CD8-positive, alpha-beta memory T cell (primary cell): ENCODE data around the gene SLC16A13. TPM values are rescaled to one million over a fixed set of nuclear protein-coding genes. Genes with fewer than 3 reads are reported as not detected.
A peak's percentile ranks its signal among the peaks of the same experiment; 100 is the strongest.

ENCODE experiments used
- CTCF ChIA-PET: fragments of 350-600 bp; sonication (Branson Sonifier 250); formaldehyde crosslinking; loops from one replicate; lab custom pipeline; 2021; ENCODE audit warnings: antibody characterized with exemption; lab: Charles Lee
- POLR2A ChIA-PET: fragments of 350-600 bp; sonication (Branson Sonifier 250); formaldehyde crosslinking; loops from one replicate; lab custom pipeline; 2021; ENCODE audit warnings: antibody characterized with exemption; lab: Charles Lee
- DNase-seq, 5 donors: peaks; one replicate each; pipeline versions ENCODE4 v3.0.0 to v3.0.0-alpha.2; 2020 to 2022; ENCODE audit warnings: mixed read lengths in 1 of 5
- H3K27ac ChIP-seq: one replicate; pipeline ENCODE4 v1.7.0; 2013; ENCODE audit warnings: low read depth, mild to moderate bottlenecking, low read length, moderate library complexity
- H3K27me3 ChIP-seq: 2 replicates; pipeline ENCODE4 v1.7.0; 2013; ENCODE audit warnings: low read length, mild to moderate bottlenecking; ENCODE audit not compliant: insufficient read depth, poor library complexity, severe bottlenecking
- H3K36me3 ChIP-seq: 2 replicates; pipeline ENCODE4 v1.7.0; 2013; ENCODE audit warnings: mild to moderate bottlenecking, low read length, moderate library complexity; ENCODE audit not compliant: insufficient read depth
- H3K4me1 ChIP-seq: 2 replicates; pipeline ENCODE4 v1.7.0; 2013; ENCODE audit warnings: mild to moderate bottlenecking, low read length, moderate library complexity; ENCODE audit not compliant: insufficient read depth
- H3K4me3 ChIP-seq: 2 replicates; pipeline ENCODE4 v1.7.0; 2013; ENCODE audit warnings: mild to moderate bottlenecking, low read length
- H3K9me3 ChIP-seq: 2 replicates; pipeline ENCODE4 v1.7.0; 2013; ENCODE audit warnings: mild to moderate bottlenecking, low read length
- H3K27ac Mint-ChIP-seq, 8 donors: one replicate each; pipeline ENCODE4 v1.8.0; 2020 to 2021; ENCODE audit warnings: mixed read lengths in 8 of 8, mild to moderate bottlenecking in 6 of 8, inconsistent platforms in 3 of 8, moderate library complexity in 3 of 8
- H3K27me3 Mint-ChIP-seq, 2 donors: one replicate each; pipeline ENCODE4 v1.8.0; 2020 to 2021; ENCODE audit warnings: mixed read lengths in 2 of 2, mild to moderate bottlenecking in 1 of 2, moderate library complexity in 1 of 2
- H3K36me3 Mint-ChIP-seq, 3 donors: one replicate each; pipeline ENCODE4 v1.8.0; 2020 to 2021; ENCODE audit warnings: mixed read lengths in 3 of 3, inconsistent platforms in 1 of 3, mild to moderate bottlenecking in 1 of 3
- H3K4me1 Mint-ChIP-seq, 3 donors: one replicate each; pipeline ENCODE4 v1.8.0; 2020 to 2021; ENCODE audit warnings: mixed read lengths in 3 of 3, inconsistent platforms in 1 of 3, mild to moderate bottlenecking in 1 of 3
- H3K4me3 Mint-ChIP-seq, 7 donors: one replicate each; pipeline ENCODE4 v1.8.0; 2020 to 2021; ENCODE audit warnings: mixed read lengths in 7 of 7, mild to moderate bottlenecking in 6 of 7, moderate library complexity in 4 of 7, inconsistent platforms in 2 of 7
- H3K9me3 Mint-ChIP-seq, 5 donors: one replicate each; pipeline ENCODE4 v1.8.0; 2020 to 2022; ENCODE audit warnings: mixed read lengths in 5 of 5, mild to moderate bottlenecking in 3 of 5, moderate library complexity in 2 of 5, inconsistent platforms in 1 of 5
- polyA plus RNA-seq: library from polyadenylated mRNA; unstranded; fragments of 300-500 nt; fragmentation: Illumina TruSeq; gene quantifications from one replicate; pipeline ENCODE4 v1.2.3, GENCODE V29; 2021
- total RNA-seq, 2 experiments: library from RNA; stranded (reverse); gene quantifications; one replicate each; pipeline ENCODE4 v1.2.3, GENCODE V29; 2021

SLC16A13 gene
- total and polyA plus RNA-seq, 3 experiments from 2014 or later = 1.4 to 8.1 (median 7.7) TPM

- ChIA-PET CTCF (interaction anchor here (1.0 to 1.1 kb wide), 3 partner anchors 8 to 88 kb away, joined by 3 to 6 read pairs (median 4); no protein-coding TSS in a partner anchor), POLR2A (interaction anchor here (0.6 kb wide), 1 partner anchor 114 kb away, joined by 3 read pairs; no protein-coding TSS in a partner anchor)
- no peak for DNase-seq
- Histone ChIP-seq H3K27me3 (no peaks in the 10 kb centered on the region), H3K36me3 (peaks cover 10% of the 10 kb centered on the region), H3K4me1 (no peaks in the 10 kb centered on the region), H3K27ac (no peak within 1 kb of the TSS), H3K9me3 (no peaks in the 10 kb centered on the region), H3K4me3 (no peak within 1 kb of the TSS)
- no peaks in the 10 kb centered on the region for H3K9me3 Mint-ChIP-seq
- H3K4me3 Mint-ChIP-seq = no peak within 1 kb of the TSS
- H3K27me3 Mint-ChIP-seq = no peaks in the 10 kb centered on the region
- H3K36me3 Mint-ChIP-seq = peaks cover 0 to 49% (median 14%) of the 10 kb centered on the region in 3 donors
- H3K27ac Mint-ChIP-seq = peak within 1 kb of the TSS in 2 of 8 donors; percentile 17 to 45
- H3K4me1 Mint-ChIP-seq = peaks cover 0 to 8% (median 0%) of the 10 kb centered on the region in 3 donors
These were observed 40.1 kb upstream of the SLC16A13 start, which contains the start of gene ALOX12 for GRCh38 chr17:6995500-6996255. TSS of gene ALOX12 (plus strand) at chr17:6996049. CDS start at chr17:6996118, 69 bp downstream.

GRCh38 chr17:6996256-6997011, 39.4 kb upstream of the SLC16A13 start:
- Histone ChIP-seq H3K27ac (no peak overlapping the region), H3K4me3 (no peak overlapping the region), H3K36me3 (peaks cover 12% of the 10 kb centered on the region), H3K27me3 (no peaks in the 10 kb centered on the region), H3K4me1 (no peaks in the 10 kb centered on the region), H3K9me3 (no peaks in the 10 kb centered on the region)
- Mint-ChIP-seq H3K4me1 (peaks cover 0 to 9% (median 0%) of the 10 kb centered on the region in 3 donors), H3K27me3 (peaks cover 0 to 1% of the 10 kb centered on the region in 2 donors), H3K4me3 (no peak overlapping the region), H3K36me3 (peaks cover 0 to 57% (median 18%) of the 10 kb centered on the region in 3 donors), H3K9me3 (no peaks in the 10 kb centered on the region), H3K27ac (no peak overlapping the region)
- ChIA-PET POLR2A (no interaction called here), CTCF (interaction anchor here (1.0 to 1.1 kb wide), 2 partner anchors 8 to 89 kb away, joined by 3 to 4 read pairs; no protein-coding TSS in a partner anchor)
- DNase-seq = no peak

- H3K27ac Mint-ChIP-seq = peak overlapping the region in 2 of 8 donors; percentile 5 to 25
These were observed 38.6 kb upstream of the SLC16A13 start for GRCh38 chr17:6997171-6997570.

GRCh38 chr17:6998855-6999508, 36.8 kb upstream of the SLC16A13 start:
- peak overlapping the region; percentile 49 for H3K27ac ChIP-seq
- peaks cover 0 to 1% of the 10 kb centered on the region in 2 donors for H3K27me3 Mint-ChIP-seq
- peaks cover 27% of the 10 kb centered on the region for H3K36me3 ChIP-seq
- H3K27me3 ChIP-seq = no peaks in the 10 kb centered on the region
- no peaks in the 10 kb centered on the region for H3K4me1 ChIP-seq
- ChIA-PET CTCF (interaction anchor here (0.9 to 1.1 kb wide), 2 partner anchors 14 to 89 kb away, joined by 3 to 5 read pairs; no protein-coding TSS in a partner anchor), POLR2A (no interaction called here)
- H3K4me3 ChIP-seq = no peak overlapping the region
- H3K27ac Mint-ChIP-seq = peak overlapping the region in 2 of 8 donors; percentile 26 to 69
- DNase-seq = no peak
- H3K9me3 Mint-ChIP-seq = no peaks in the 10 kb centered on the region
- peaks cover 4 to 77% (median 28%) of the 10 kb centered on the region in 3 donors for H3K36me3 Mint-ChIP-seq
- peaks cover 6 to 13% (median 13%) of the 10 kb centered on the region in 3 donors for H3K4me1 Mint-ChIP-seq
- H3K4me3 Mint-ChIP-seq = no peak overlapping the region
- no peaks in the 10 kb centered on the region for H3K9me3 ChIP-seq

More at GRCh38 chr17:6997171-6997570, 38.6 kb upstream of the SLC16A13 start:
- no peaks in the 10 kb centered on the region for H3K9me3 Mint-ChIP-seq
- H3K4me1 Mint-ChIP-seq = peaks cover 0 to 12% (median 3%) of the 10 kb centered on the region in 3 donors
- Histone ChIP-seq H3K36me3 (peaks cover 19% of the 10 kb centered on the region), H3K27ac (no peak overlapping the region), H3K9me3 (no peaks in the 10 kb centered on the region), H3K4me1 (no peaks in the 10 kb centered on the region), H3K27me3 (no peaks in the 10 kb centered on the region), H3K4me3 (no peak overlapping the region)
- DNase-seq = no peak
- H3K4me3 Mint-ChIP-seq = no peak overlapping the region
- CTCF ChIA-PET = no interaction called here
- H3K27me3 Mint-ChIP-seq = peaks cover 0 to 1% of the 10 kb centered on the region in 2 donors
- POLR2A ChIA-PET = no interaction called here
- H3K36me3 Mint-ChIP-seq = peaks cover 3 to 64% (median 24%) of the 10 kb centered on the region in 3 donors

- H3K36me3 Mint-ChIP-seq = peaks cover 4 to 75% (median 28%) of the 10 kb centered on the region in 3 donors
- Histone ChIP-seq H3K4me1 (no peaks in the 10 kb centered on the region), H3K27me3 (no peaks in the 10 kb centered on the region), H3K9me3 (no peaks in the 10 kb centered on the region), H3K36me3 (peaks cover 27% of the 10 kb centered on the region), H3K27ac (no peak overlapping the region), H3K4me3 (no peak overlapping the region)
- peaks cover 0 to 1% of the 10 kb centered on the region in 2 donors for H3K27me3 Mint-ChIP-seq
- peak in 4 of 5 donors; percentile 15 to 44 (median 24) for DNase-seq
- H3K9me3 Mint-ChIP-seq = no peaks in the 10 kb centered on the region
- no peak overlapping the region for H3K4me3 Mint-ChIP-seq
- CTCF ChIA-PET = interaction anchor here (0.9 kb wide), 1 partner anchor 11 kb away, joined by 3 read pairs; the partner anchor contains the start of gene RNASEK
- H3K4me1 Mint-ChIP-seq = peaks cover 15 to 20% (median 16%) of the 10 kb centered on the region in 3 donors
- H3K27ac Mint-ChIP-seq = peak overlapping the region in 4 of 8 donors; percentile 66 to 85 (median 81)
- POLR2A ChIA-PET = no interaction called here
These were observed 34.4 kb upstream of the SLC16A13 start for GRCh38 chr17:7001318-7001961.

- Histone ChIP-seq H3K27me3 (no peaks in the 10 kb centered on the region), H3K4me1 (no peaks in the 10 kb centered on the region), H3K27ac (no peak overlapping the region), H3K9me3 (no peaks in the 10 kb centered on the region), H3K36me3 (peaks cover 27% of the 10 kb centered on the region), H3K4me3 (no peak overlapping the region)
- Mint-ChIP-seq H3K4me3 (no peak overlapping the region), H3K27ac (peak overlapping the region in 6 of 8 donors; percentile 22 to 91 (median 70)), H3K36me3 (peaks cover 4 to 76% (median 25%) of the 10 kb centered on the region in 3 donors), H3K9me3 (no peaks in the 10 kb centered on the region), H3K4me1 (peaks cover 20 to 27% (median 24%) of the 10 kb centered on the region in 3 donors), H3K27me3 (peaks cover 0 to 1% of the 10 kb centered on the region in 2 donors)
- ChIA-PET CTCF (interaction anchor here (0.9 to 5.1 kb wide), 4 partner anchors 10 to 159 kb away, joined by 3 to 98 read pairs (median 13); partner anchors contain the start of genes BCL6B and RNASEK), POLR2A (no interaction called here)
- no peak for DNase-seq
These were observed 33.3 kb upstream of the SLC16A13 start for GRCh38 chr17:7002288-7003047.
